ENCODE measurements around the gene NUDT8. TPM values are rescaled to one million over a fixed set of nuclear protein-coding genes. Genes with fewer than 3 reads are reported as not detected.

NUDT8 gene
- total and polyA plus RNA-seq, 2 of the 8 experiments (the other 6 are each of a cell fraction or from before 2014, with no cell fraction given): 7.2 to 8.3 TPM

- Histone ChIP-seq H3K9me3 (ENCODE audit: insufficient read depth in 2 of 2, low read depth in 1 of 2, low read length in 1 of 2) (peaks cover 3 to 6% of the 10 kb centered on the region in 2 experiments; a peak in 3 of 4 replicates), H3K27ac (ENCODE audit: low read depth, low read length) (no peak overlapping the region), H3K4ac (replicated peaks; ENCODE audit: insufficient read length, low read depth, low read length) (no peak overlapping the region), H4K20me1 (replicated peaks in 1 of 2; ENCODE audit: control insufficient read depth in 1 of 2, insufficient read depth in 2 of 2, low read length in 2 of 2) (no peaks in the 10 kb centered on the region), H2BK120ac (replicated peaks; ENCODE audit: low read depth, low read length) (no peak overlapping the region), H3K27me3 (replicated peaks in 1 of 4; ENCODE audit: control insufficient read depth in 3 of 4, extremely low read depth in 1 of 4, insufficient read depth in 3 of 4, low read length in 3 of 4) (peaks cover 8 to 28% (median 15%) of the 10 kb centered on the region in 4 experiments), H4K8ac (ENCODE audit: extremely low read depth, insufficient read depth, low read length) (no peak overlapping the region; the same call in 1 of the 2 replicates), H2BK12ac (ENCODE audit: low read depth, low read length) (peak overlapping the region; percentile 45; the same call in 1 of the 2 replicates), H2AK5ac (ENCODE audit: low read depth, low read length) (no peak overlapping the region), H3K79me2 (ENCODE audit: control insufficient read depth in 1 of 2, insufficient read depth in 2 of 2, low read length in 2 of 2) (no peaks in the 10 kb centered on the region), H2BK15ac (ENCODE audit: low read length) (peak overlapping the region; percentile 88; the same call in 1 of the 2 replicates), H3K23ac (ENCODE audit: insufficient read length) (no peak overlapping the region), H3K18ac (ENCODE audit: extremely low read depth, low read length) (no peak overlapping the region), H3K36me3 (ENCODE audit: control insufficient read depth in 2 of 4, insufficient read depth in 4 of 4, low read length in 3 of 4) (no peaks in the 10 kb centered on the region), H3K79me1 (ENCODE audit: low read depth, low read length) (no peaks in the 10 kb centered on the region), H4K91ac (replicated peaks; ENCODE audit: insufficient read length, low read length) (peak overlapping the region; percentile 34), H2BK5ac (ENCODE audit: low read depth, low read length) (no peak overlapping the region), H2AFZ (ENCODE audit: low read length) (no peak overlapping the region), H4K5ac (ENCODE audit: insufficient read length, low read depth, low read length) (no peak overlapping the region), H3K4me3 (ENCODE audit: extremely low read depth in 1 of 4, insufficient read depth in 2 of 4, low read depth in 3 of 4, low read length in 4 of 4) (no peak overlapping the region), H3K4me2 (ENCODE audit: insufficient read depth in 1 of 2, low read depth in 2 of 2, low read length in 2 of 2) (no peak overlapping the region), H3K14ac (ENCODE audit: insufficient read length) (no peak overlapping the region), H3K4me1 (replicated peaks in 1 of 4; ENCODE audit: control insufficient read depth in 3 of 4, insufficient read depth in 4 of 4, low read length in 3 of 4) (peaks cover 0 to 2% (median under 1%) of the 10 kb centered on the region in 4 experiments; a peak in 1 of 7 replicates), H3K23me2 (ENCODE audit: low read depth, low read length) (no peaks in the 10 kb centered on the region; the same call in 1 of the 2 replicates), H3K9ac (replicated peaks in 1 of 4; ENCODE audit: extremely low read depth in 1 of 4, low read depth in 3 of 4, low read length in 3 of 4) (no peak overlapping the region), H3K56ac (replicated peaks; ENCODE audit: insufficient read length, low read depth, low read length) (no peak overlapping the region), H2BK20ac (ENCODE audit: low read length) (no peak overlapping the region)
- 64% methylated on average over 21 of the region's 23 CpGs; no CpG with 5 or more reads in 1 of the 2 experiments for WGBS, 2 experiments (ENCODE audit: extremely low coverage in 1 of 2, insufficient coverage in 1 of 2, insufficient read length in 1 of 2, insufficient replicate concordance in 2 of 2, low coverage in 1 of 2, low lambda C conversion rate in 2 of 2, missing lambda C conversion rate in 1 of 2)
- DNase-seq (ENCODE audit: low read depth in 1 of 2, low spot score in 2 of 2) (peak in 1 of 2 experiments; percentile 89), FAIRE-seq (no peak)
- CTCF ChIA-PET (ENCODE audit: partially characterized antibody): interaction anchor here (0.7 to 4.8 kb wide), 14 partner anchors 8 to 74 kb away, joined by 3 to 36 read pairs (median 7); no protein-coding TSS in a partner anchor
- POLR2A ChIA-PET (ENCODE audit: partially characterized antibody): interaction anchor here (0.9 to 3.2 kb wide), 3 partner anchors 11 to 24 kb away, joined by 3 to 19 read pairs (median 8); partner anchors contain the start of gene NUDT8
- peak in 2 of 3 experiments; percentile 85 to 93; a peak in 3 of 4 replicates for TF ChIP-seq CTCF (IDR thresholded peaks at IDR 0.05; ENCODE audit: control extremely low read depth in 1 of 3, insufficient read depth in 1 of 3, low read depth in 1 of 3, low read length in 3 of 3)
- peak; percentile 44 for TF ChIP-seq USF2 (IDR thresholded peaks at IDR 0.05; ENCODE audit: low read length)
- no peak for TF ChIP-seq SUZ12 (IDR thresholded peaks at IDR 0.05; ENCODE audit: low read length)
- TF ChIP-seq GABPA (IDR thresholded peaks at IDR 0.05; ENCODE audit: borderline replicate concordance, insufficient read depth, low read length): 0 out of 2 replicates have a peak, but pooled peaks have one; percentile 39
- no peak for TF ChIP-seq SIRT6 (IDR thresholded peaks at IDR 0.05; ENCODE audit: low read length)
- peak; percentile 50; the same call in 1 of the 2 replicates for TF ChIP-seq SP4 (IDR thresholded peaks at IDR 0.05; ENCODE audit: low read length)
- peak; percentile 59 for TF ChIP-seq RNF2 (IDR thresholded peaks at IDR 0.05; ENCODE audit: borderline replicate concordance, low read depth, low read length, missing control alignments, poor library complexity, severe bottlenecking)
Observed at GRCh38 chr11:67640021-67640757, 10.5 kb upstream of the NUDT8 start.
